ENCODE measurements around the gene KRT37.

Gene KRT37

DNA sequence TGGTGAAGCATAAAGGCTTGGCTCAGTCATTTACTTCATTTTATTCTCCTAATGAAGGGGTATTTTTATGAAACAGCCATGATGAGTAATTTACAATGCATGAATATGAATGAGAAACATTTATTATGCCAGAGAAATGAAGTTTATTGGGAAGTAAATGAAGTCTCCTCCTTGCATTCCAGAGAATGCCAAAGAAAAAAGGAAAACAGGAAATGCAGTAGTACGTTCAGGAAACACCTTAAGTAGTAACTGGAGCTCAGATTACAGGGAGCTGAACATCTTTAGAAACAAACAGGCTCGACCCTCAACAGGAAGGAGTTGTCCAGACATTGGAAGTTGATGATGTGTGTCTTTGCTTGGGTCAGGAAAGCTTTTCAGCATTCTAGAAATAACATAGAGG is 46.8 kb downstream of the KRT37 start:
- DNase-seq (ENCODE audit: low read depth): no peak
- no peak overlapping the region for H3K4me3 ChIP-seq (ENCODE audit: low read length)
- TF ChIP-seq, protein P1, sequence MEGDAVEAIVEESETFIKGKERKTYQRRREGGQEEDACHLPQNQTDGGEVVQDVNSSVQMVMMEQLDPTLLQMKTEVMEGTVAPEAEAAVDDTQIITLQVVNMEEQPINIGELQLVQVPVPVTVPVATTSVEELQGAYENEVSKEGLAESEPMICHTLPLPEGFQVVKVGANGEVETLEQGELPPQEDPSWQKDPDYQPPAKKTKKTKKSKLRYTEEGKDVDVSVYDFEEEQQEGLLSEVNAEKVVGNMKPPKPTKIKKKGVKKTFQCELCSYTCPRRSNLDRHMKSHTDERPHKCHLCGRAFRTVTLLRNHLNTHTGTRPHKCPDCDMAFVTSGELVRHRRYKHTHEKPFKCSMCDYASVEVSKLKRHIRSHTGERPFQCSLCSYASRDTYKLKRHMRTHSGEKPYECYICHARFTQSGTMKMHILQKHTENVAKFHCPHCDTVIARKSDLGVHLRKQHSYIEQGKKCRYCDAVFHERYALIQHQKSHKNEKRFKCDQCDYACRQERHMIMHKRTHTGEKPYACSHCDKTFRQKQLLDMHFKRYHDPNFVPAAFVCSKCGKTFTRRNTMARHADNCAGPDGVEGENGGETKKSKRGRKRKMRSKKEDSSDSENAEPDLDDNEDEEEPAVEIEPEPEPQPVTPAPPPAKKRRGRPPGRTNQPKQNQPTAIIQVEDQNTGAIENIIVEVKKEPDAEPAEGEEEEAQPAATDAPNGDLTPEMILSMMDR (conservative IDR thresholded peaks at IDR 0.05; ENCODE audit: low read depth, low read length): no peak
